NCI-H524 (cell line): Measurements from ENCODE around the gene MBD5.
"Not testable (repeated sequence)": the region's sequence is repeated elsewhere in the genome, so short reads cannot be mapped to it uniquely, and the experiment has no call there.

Experiments
- DNase-seq, 2 experiments: peaks; one replicate each; lab custom pipeline; 2025; lab: John Stamatoyannopoulos, UW

The MBD5 gene

DNA sequence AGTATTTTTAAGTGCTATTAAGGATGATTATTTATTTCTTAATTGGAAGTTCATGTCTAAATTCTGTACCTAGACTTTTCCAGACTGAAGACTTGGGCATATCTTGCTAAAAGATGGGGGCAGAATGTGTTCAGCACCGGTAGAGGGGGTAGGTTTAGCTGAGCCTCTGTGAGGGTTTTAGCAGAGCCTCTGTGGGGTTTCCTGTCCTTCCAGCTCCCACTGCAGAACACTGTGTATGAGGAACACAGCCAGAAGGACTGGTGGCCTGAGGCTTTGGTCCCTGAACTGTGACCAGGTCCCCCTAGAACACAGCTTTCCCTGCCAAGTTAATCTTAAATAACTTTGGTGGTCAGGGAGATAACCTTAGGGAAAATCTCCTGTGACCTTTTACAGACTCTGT lies 500.3 kb downstream of the MBD5 start:
- no peak for DNase-seq

DNA sequence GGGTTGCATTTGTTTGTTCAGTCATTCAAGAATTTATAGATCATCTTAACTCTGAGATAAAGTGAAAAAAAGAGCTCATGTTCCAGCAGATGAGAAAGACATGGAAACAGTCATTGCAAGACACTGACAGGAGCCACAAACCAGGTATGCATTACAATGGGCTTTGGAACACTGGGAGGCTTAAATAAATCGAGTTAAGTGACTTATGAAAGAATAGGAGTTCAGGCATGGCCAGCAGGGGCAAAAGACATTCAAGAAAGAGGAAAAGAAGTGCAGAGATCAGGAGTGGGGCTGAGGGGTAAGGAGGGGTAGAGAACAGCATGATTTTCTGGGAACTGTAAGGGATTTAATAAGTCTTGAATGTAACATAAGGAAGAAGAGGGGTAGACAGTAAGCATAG lies 502.4 kb downstream of the MBD5 start:
- no peak for DNase-seq

DNA sequence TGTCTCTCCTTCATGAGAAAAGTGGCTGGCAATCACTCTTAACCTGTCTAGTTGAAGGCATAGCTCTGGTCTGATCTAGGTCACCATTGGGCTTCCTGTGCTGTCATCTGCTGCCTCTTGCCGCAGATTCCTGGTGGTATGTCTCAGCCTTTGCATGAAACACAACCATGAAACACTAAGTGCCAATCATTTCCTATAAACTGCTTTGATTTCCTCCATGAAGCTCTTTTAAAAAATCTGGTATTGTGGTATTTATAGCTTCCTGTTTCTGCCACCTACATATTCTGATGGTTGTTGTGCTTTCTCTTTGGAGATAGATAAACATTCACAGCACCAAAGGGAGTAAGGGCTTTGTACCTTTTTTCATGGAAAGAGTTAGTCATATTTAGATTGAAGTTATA lies 503.6 kb downstream of the MBD5 start:
- DNase-seq = no peak

DNA sequence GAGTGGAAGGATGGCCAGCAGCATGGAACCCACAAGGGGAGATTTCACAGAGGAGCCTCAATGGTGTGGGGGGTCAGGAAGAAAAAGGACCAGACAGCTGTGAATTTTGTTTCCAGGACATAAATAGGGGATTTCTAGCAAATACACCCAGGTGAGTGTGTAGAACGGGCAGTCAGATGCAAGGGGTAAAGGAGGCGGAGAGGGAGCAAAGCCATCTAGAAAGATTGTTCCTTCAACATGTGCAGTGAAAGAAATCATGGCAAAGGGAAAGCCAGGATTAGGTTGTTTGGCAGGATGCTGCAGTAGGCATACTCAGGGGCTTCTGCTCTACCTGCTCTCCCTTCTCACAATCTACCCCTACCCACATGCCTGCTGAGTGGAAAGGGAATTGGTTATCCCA lies 504.2 kb downstream of the MBD5 start:
- DNase-seq = no peak

DNA sequence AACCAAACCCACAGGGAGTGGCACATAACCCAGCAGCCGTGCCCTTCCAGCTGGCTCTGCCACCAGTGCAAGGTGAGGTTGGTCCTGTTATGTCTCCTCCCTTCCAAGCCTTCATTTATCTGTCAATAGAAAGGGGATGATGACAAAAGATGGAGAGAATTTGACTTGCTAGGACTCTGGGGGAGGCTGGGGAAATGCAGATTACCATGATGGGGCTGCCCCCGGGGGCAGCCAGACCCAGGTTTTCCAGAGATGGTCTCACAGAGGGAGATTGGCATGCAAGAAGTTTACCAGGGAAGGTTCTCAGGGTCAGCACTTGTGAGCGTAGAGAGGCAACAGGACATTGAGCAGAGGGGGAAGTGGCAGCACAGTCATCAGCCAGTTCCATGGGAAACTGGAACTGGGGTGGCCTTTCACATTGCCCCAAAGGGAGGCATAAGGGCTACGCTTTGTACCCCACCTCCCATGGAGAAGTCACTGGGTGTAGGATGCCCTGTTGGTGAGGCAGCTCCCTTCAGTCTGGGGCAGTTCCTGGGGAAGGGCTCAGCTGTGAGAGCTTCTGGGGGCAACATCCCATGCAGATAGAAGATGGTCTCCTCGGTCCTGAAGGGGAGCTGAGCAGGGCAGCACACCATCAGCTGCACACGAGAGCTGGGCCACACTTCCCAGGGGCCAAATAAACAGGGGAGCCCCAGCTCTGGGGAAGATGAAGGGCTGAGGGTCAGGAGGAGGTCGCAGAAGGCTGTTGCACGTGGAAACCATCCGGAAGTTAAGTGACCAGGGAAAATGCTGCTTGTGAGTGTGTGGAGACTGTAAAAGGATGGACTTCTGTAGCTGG lies 505.8 kb downstream of the MBD5 start:
- no peak for DNase-seq

DNA sequence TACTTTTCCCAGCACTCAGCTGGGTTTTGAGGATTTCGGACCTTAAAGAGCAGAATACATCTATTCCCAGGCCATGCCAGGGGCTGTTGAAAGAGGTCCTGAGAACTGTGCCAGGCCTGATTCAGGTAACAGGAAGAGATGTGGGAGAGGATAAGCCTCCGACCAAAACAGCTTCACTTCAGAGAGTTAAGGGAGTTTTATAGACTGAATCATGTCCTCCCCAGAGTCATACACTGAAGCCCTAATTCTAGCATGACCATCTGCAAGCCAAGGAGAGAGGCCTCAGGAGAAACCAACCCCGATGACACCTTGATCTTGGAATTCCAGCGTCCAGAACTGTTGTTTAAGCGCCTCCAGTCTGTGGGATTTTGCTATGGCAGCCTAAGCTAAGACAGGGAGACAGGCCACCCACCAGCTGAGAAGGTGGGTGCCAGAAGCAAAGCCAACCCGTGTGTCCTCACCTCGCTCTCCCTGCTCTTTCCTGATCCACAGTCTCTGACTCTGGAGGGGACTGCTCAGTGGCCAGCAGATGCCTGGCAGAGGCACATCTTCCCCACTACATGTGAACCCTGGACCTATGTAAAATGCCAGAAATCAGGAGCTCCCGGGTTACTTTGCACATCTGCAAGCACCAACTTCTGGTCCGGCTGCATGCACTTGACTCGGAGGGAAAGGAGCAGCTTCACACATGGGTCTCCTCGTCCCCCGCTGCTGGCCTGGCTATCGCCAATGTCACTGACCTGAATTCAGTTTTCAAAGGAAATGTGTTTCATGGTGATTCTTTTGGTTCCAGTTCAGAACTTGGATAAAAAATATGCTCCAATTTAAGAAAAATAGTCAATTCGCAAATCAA lies 506.8 kb downstream of the MBD5 start:
- no peak for DNase-seq

DNA sequence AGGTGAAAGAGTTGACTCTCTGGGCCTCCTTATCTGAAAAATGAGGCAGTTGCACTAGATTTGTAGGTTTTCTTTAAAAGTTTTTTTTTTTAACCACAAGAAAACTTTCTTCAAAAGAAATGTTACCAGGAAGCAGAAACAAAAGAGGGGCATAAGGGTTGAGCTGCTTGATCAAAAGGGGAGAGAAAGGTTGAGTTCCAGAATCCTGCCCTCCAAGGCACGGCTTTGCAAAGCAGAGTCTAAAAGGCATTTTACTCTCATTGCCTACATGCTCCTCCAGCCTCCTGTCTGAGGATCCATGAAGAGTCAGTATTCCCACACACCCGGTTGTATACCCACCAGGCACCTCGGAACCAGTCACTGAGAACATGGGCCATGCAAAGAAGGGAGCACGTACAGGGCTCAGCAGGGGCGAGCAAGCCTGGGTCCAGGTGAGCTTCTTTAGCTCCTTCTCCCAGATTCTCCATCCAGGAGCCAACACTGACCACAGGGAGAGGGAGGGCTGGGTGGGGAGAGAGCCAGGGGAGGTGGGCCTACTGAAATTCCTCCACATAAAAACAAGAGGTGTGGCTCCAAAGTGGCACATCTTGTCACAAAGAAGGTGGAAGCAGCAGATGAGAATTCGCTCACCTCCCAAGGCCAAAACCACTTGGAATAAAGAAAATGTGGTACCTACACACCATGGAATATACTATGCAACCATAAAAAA lies 507.6 kb downstream of the MBD5 start:
- no peak for DNase-seq

DNA sequence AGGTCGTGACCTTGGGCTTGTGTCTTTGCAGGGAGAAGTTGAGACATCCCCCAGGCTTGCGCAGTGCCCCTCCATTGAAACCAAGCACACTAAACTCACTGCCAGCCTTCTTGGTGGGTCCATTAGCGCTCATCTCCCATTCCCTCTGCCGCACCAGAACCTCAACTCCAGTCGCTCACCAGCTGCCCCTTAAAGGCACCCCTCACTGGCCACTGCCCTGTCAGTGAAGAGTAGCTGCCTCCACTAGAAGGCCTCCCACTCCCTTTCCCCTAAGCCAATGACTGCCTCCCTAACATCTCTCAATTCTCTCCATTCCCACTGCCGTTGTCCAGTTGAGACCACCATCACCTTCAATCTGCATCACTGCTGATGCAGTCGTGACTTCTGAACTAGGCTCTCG lies 508.9 kb downstream of the MBD5 start:
- no peak for DNase-seq

DNA sequence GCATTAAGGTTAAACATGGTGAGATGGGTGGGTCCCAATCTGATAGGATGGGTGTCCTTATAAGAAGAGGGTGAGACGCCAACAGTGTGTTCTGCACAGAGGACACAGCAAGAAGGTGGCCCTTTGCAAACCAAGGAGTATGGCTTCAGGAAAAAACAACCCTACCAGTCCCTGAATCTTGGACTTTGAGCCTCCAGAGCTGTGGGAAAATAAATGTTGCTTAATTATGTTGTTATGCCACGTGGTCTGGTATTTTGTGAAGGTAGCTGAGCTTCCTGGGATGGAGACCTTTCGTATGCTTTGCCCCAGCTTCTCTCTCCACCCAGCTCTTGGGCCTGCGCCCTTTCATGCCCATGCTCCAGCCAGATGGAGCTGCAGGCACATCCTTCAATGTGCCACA lies 509.5 kb downstream of the MBD5 start:
- DNase-seq = no peak

DNA sequence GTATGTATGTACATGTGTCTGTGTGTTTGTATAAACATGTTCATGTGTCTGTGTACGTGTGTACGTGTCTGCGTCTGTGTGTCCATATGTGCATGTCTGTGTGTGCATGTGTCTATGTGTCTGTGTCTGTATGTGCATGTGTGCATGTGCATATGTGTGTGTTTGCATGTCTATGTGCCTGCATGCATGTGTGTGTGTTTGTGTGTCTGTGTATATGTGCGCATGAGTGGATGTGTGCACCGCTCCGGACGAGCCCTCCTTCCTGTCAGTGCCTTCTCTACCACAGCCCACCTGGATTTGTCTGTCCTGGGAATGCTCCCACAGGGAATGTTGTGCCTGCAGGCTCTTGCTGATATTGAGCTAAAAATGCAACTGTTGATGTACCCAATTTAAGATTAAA lies 510.3 kb downstream of the MBD5 start:
- DNase-seq = no peak

DNA sequence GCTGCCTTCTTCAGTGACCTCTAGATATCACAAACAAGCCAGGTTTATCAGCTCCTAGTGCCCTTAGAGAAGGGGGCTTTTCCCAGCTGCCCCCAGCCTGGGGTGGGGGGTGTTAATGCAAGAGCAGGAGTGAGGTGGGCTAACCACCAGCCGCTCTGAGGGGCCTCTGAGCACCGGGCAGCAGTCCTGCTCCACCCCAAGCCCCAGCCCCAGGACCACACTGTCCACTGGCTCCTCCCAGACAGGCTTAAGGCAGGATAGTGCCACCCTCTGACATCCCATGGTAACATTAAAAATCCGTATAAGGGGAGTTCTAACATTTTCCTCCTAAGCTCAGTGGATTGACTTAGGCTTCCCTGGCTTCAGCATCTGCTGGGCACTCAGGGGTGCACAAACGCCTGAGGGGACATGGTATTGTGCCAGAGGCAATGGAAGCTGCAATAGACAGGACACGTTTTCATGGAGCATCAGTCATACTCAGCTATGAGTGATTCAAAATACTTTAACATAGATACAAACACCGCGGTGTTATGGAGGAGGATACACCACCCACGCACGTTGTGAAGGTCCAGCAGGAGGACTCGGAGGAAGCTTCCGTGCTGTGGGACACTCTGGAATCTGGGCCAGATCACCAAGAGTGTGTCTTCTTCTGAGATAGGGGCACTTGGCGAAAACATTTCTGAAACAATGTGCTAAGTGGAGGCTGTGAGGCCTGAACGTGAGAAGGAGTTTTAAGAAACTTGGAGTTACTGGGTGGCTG lies 511.0 kb downstream of the MBD5 start:
- DNase-seq = no peak

DNA sequence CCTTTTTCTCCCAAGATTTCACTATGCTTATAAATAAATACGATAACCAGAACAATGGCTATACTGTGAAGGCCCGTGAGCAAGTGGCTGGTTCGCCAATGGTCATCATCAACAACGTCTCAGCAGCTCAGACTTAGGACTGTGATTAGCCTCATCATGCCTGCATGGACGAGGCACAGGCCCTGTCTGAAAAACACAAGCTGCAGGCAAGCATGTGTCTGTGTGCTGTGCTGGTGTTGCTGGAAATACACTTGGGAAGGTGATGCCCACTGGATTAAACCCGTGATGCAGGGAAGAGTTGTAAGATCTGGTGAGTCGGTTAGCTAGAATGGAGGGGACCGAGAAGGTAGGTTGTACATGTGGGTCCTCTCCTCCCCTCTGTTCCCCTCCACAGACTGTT lies 512.1 kb downstream of the MBD5 start:
- DNase-seq = no peak

DNA sequence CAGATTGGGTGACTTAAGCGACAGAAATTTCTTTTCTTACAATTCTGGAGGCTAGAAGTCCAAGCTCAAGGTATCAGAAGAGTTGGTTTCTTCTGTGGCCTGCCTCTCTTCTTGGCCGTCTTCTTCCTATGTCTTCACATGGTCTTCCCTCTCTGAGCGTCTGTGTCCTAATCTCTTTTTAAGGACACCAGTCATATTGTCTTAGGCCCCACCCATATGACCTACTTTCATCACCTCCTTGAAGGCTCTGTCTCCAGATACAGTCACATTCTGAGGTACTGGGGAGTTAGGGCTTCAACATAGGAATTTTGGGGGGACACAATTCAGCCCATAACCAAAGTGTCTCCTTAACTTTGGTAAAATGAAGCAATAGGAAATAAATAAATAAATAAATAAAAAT lies 512.8 kb downstream of the MBD5 start:
- DNase-seq = no peak

DNA sequence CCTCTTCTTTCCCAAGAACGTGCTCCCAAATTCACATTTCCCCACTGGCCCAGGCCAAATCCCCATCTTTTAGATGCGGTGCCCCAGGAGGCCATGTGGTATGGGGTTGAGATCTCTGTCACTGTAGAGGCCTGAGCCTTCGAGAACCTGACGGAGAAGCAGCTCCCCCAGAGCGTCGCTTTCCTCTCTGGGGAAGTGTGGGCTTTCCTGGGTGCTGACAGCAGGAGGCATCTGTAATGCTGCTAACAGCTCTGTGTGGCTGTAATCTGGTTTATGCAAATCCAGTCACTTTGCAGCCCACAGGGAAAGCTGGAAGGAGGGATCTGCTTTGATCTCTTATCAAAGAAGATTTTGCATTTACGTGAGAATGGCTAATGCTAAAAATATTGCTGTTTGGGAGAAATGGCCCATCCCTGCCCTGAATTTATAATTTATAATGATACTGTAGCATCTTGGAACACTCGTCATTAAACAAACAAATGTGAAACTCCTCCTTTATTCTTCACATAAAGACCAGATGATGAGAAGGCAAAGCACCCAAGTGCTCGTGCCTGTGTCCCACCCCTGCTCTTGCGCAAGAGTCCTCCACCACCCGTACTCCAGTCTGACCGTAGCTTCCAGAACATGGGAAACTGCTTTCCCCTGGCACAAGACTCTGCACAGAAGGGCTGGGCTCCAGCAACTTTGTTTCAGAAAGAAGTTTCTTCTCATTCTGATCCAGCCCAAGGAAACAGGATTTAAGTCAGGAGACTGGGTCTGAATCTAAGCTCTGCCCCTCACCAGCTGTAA lies 513.7 kb downstream of the MBD5 start:
- DNase-seq = no peak

DNA sequence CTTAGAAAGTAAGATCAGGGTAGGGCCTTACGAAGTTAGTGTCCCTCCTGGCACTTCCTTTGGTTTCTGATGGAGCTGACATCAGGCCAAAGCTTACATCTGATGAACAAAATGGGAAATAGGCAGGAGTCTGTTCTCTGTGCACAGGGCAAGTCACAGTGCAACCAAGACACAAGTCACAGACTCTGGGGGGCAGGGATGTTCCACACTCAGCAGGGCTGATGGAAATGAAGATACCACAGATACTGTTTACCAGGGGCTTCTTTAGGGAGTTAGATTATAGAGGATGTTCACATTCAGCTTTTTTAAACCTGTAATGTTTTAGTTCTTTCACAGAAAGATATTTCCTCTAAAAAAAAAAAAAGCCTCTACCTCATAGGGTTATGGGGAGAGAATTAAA lies 517.5 kb downstream of the MBD5 start:
- DNase-seq = no peak

DNA sequence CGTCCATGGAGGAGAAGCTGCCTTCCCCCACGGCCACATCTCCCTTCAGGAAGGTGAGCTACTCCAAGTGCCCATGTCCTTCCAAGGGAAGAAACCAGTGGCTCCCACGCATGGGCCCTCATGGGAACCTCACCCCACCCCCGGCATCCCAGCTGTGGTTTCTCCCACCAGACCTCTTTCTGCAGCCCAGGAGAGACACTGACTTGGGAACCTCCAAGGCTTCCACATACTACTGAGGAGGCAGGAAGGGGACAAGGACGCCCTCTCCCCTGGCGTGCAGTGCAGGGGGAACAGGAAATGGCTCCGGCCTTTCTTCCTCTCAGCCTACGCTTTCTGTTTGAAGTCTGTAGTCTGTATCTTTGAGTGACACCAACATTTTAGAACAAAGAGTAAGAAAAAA lies 519.1 kb downstream of the MBD5 start:
- no peak for DNase-seq

DNA sequence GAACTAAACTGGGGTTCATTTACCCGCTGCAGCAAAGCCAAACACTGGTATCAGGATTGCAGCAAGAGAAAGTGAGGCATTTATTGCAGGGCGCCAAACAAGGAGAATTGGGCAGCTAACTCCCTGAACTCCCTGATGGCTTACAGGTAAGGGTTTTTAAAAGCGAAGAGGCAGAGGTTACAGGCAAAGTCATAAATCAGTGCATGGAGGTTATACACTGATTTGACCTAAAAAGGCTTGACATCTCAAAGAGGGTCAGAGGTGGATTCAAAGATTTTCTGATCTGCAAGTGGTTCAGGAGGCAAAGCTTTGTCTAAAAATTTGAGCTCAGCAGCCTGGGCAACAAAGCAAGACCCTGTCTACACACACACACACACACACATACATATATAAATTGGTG lies 520.9 kb downstream of the MBD5 start:
- no peak for DNase-seq

DNA sequence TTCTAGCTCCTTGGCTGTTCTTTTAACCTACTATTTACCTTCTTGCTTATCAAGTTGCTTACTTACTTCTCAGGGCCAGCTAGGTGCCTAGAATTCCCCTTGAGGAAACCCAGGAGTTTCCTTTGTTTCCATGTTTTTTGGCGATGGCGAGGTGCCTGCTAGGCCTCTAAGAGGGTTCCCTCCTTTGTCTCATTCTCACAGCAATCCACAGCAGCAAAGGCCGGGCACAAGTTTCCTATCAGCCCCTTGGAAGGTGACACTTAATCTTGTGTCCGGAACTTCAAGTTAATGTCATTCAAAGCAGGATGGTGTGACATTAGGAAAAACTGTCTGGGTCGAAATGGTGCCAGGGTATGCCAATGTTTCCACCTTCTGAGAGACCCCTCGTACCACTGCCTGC lies 521.7 kb downstream of the MBD5 start:
- no peak for DNase-seq

DNA sequence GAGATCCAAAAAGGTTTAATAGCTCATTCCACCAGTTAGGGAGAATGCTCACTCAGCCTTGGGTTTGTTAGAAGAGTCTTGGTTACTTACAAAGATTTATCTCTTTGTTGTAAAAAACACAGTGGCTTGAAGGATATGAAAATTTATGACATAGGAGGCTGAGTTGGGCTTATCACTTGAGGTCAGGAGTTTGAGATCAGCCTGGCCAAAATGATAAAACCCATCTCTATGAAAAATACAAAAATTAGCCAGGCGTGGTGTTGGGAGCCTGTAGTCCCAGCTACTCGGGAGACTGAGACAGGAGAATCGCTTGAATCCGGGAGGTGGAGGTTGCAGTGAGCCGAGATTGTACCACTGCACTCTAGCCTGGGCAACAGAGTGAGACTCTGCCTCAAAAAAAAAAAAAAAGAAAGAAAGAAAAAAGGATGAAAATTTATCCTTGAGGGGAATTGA lies 522.2 kb downstream of the MBD5 start:
- DNase-seq = not testable (repeated sequence)

DNA sequence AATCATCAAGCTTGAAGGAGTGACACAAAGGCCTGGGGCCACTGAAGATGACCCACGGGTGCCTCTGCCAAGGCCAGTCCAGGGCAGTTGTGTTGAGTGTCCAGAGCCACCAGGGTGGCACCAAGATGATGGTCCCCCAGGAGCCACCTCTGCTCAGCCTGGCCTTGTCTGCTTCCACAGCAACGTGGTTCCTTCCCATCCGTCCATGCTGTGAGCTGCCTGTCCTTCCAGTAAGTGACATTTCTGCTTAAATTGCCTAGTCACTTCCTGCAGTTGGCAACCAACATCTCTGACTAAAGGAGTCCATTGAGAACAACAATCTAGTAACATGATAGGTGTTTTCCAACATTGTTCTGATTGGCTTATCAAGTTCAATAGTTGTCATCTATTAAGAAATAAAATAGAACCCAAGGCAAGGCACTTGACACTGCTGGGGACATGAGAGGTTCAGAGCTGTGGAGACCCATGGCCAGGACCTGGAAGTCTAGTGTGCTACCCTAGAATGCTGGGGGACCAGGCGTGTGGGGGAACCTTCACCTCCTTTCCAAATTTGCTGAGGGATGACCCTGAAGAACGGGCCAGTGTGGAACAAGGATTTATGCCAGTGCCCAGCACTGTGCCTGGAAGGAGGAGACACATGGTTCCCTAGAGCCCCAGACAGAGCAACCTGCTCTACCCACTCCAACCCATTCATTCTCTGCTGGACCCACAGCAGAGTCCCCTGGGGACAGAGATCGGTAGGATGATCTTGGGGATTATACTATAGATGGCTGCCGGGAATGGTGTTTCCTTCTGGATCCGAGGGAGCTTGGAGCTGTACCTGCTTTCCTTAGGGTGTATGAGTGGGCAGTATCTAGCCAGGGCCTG lies 524.7 kb downstream of the MBD5 start:
- DNase-seq = no peak
